ENCODE data around the gene ANKRD33B. TPM values are rescaled to one million over a fixed set of nuclear protein-coding genes. Genes with fewer than 3 reads are reported as not detected.

ANKRD33B gene
- total RNA-seq, 1 donor from 2014 or later = 2.9 TPM

- ATAC-seq (ENCODE audit: poor library complexity) = no peak
- intact Hi-C loops (cut with DNase I) = no loop called here
- no peak for DNase-seq
These were observed 142.5 kb downstream of the ANKRD33B start for GRCh38 chr5:10706326-10706725.

Other genes with a start within 250 kb of the ANKRD33B start
- gene MARCHF6, start 210.4 kb upstream of the ANKRD33B start, total RNA-seq = 170 TPM
- gene ROPN1L, start 122.2 kb upstream of the ANKRD33B start, total RNA-seq = not detected
- gene DAP, start 197.2 kb downstream of the ANKRD33B start, total RNA-seq = 13.6 TPM